Vagina (tissue), 2 donors: ENCODE results near the gene GRN. TPM values are rescaled to one million over a fixed set of nuclear protein-coding genes. Genes with fewer than 3 reads are reported as not detected.

Experiments
- DNase-seq, 2 donors: peaks; one replicate each; pipeline ENCODE4 v3.0.0-alpha.2; 2017; ENCODE audit errors: extremely low spot score in 2 of 2
- H3K27ac ChIP-seq: fragments of 200-600 bp; sonication (generic); one replicate; pipeline ENCODE4 v1.5.1; 2019
- H3K27me3 ChIP-seq: fragments of 200-600 bp; sonication (generic); one replicate; pipeline ENCODE4 v1.5.1; 2019
- H3K36me3 ChIP-seq, 2 donors: fragments of 200-600 bp; sonication (generic); one replicate each; pipeline ENCODE4 v1.5.1; 2017 to 2019
- H3K4me1 ChIP-seq: fragments of 200-600 bp; sonication (generic); one replicate; pipeline ENCODE4 v1.5.1; 2019
- H3K4me3 ChIP-seq, 2 donors: fragments of 200-600 bp; sonication (generic); 1 replicate in 1 of 2; 2 replicates in 1 of 2; pipeline ENCODE4 v1.5.1; 2016 to 2019
- H3K9me3 ChIP-seq: fragments of 200-600 bp; sonication (generic); one replicate; pipeline ENCODE4 v1.5.1; 2019
- CTCF ChIP-seq, 3 experiments: fragments of 450-650 bp in 2 of 3; fragments of 200-600 bp in 1 of 3; sonication (generic) in 1 of 3; IDR thresholded peaks; one replicate each; pipeline ENCODE4 v1.5.1; 2017 to 2019; ENCODE audit warnings: antibody characterized with exemption in 3 of 3, mild to moderate bottlenecking in 2 of 3, moderate library complexity in 2 of 3
- POLR2A ChIP-seq, 2 donors: fragments of 450-650 bp; IDR thresholded peaks; one replicate each; pipeline ENCODE4 v1.6.1; 2017; ENCODE audit warnings: antibody characterized with exemption in 2 of 2, mild to moderate bottlenecking in 2 of 2, moderate library complexity in 2 of 2
- POLR2AphosphoS5 ChIP-seq, 2 donors: sonication (generic); formaldehyde crosslinking; IDR thresholded peaks; one replicate each; pipeline ENCODE4 v1.9.0; 2017; ENCODE audit warnings: antibody characterized with exemption in 2 of 2, mild to moderate bottlenecking in 2 of 2, low read depth in 1 of 2; ENCODE audit not compliant: insufficient read depth in 1 of 2
- intact Hi-C: fragments of 100-400 bp; cut with DNase I; formaldehyde crosslinking; loops from one replicate; pipeline ENCODE4 v1.15.1; 2023
- total RNA-seq: library from RNA; depleted of rRNA; stranded (reverse); fragments of >200 nt; gene quantifications from one replicate; pipeline ENCODE4 v1.2.3, GENCODE V29; 2016

The GRN gene
- total RNA-seq, 1 donor from 2014 or later = 268 TPM

GRCh38 chr17:44353672-44354331 lies 8.7 kb downstream of the GRN start:
- Histone ChIP-seq H3K36me3 (peaks cover 0 to 26% of the 10 kb centered on the region in 2 donors), H3K4me3 (peak overlapping the region; percentile 37 to 65), H3K4me1 (peaks cover 8% of the 10 kb centered on the region), H3K27ac (peak overlapping the region; percentile 73), H3K9me3 (no peaks in the 10 kb centered on the region), H3K27me3 (no peaks in the 10 kb centered on the region)
- no peak for TF ChIP-seq POLR2AphosphoS5 (IDR thresholded peaks at IDR 0.05; ENCODE audit: insufficient read depth in 1 of 2, low read depth in 1 of 2)
- TF ChIP-seq CTCF (IDR thresholded peaks at IDR 0.05) = no peak
- no peak for TF ChIP-seq POLR2A (IDR thresholded peaks at IDR 0.05)
- intact Hi-C loops = no loop called here
- no peak for DNase-seq

DNA sequence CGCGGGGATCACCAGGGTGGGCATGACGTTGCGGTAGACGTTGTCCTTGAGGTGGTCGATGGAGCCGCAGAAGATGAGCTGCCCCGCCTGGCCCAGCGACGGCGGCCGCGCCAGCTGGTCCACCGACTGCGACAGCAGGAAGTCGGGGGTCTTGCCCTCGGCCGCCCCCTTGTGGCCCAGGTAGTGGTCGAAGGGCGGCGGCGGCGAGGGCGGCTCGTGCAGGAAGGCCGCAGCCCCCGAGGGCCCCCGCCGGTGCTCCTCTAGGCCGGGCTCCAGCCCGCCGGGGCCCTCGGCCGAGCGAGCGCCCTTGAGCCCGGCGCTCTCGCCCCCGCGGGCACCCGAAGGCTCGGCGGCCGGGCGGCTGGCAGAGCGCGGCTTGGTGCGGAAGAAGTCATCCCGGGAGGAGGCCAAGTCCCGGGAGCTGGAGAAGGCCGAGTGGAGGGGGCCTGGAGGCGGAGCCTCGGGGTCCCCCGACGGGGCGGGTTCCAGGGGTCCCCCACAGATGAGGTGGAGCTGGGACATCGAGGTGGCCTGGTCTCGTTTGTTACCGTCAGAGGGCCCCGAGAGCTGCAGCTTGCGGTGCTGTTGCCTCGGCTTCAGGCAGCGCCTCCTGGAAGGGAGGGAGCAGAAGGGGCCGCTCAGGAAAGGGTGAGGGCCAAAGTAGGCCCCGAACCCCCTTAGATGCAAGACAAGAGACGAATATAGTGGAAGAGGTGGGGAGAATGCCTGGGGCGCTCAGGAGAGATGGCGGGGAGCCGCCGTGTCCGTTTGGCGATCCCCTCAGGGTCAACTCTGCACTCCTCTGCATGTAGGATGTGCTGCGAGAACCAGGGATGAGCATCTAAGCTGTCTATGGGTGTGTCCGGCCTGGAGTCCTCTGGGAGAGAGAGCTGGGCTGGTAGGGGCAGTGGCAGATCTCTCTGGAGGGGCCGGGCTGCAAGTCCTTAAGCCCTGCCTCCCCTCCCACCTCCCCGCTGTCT lies 9.8 kb downstream of the GRN start:
- Histone ChIP-seq H3K9me3 (no peaks in the 10 kb centered on the region), H3K27me3 (no peaks in the 10 kb centered on the region), H3K36me3 (peaks cover 0 to 26% of the 10 kb centered on the region in 2 donors), H3K27ac (no peak overlapping the region), H3K4me1 (peaks cover under 1% of the 10 kb centered on the region), H3K4me3 (peak overlapping the region in 1 of 2 donors; percentile 65)
- DNase-seq = no peak
- intact Hi-C loops = no loop called here
- TF ChIP-seq POLR2AphosphoS5 (IDR thresholded peaks at IDR 0.05; ENCODE audit: insufficient read depth in 1 of 2, low read depth in 1 of 2) (no peak), CTCF (IDR thresholded peaks at IDR 0.05) (no peak), POLR2A (IDR thresholded peaks at IDR 0.05) (no peak)

- Histone ChIP-seq H3K36me3 (peaks cover 0 to 19% of the 10 kb centered on the region in 2 donors), H3K4me1 (peaks cover 8% of the 10 kb centered on the region), H3K27me3 (no peaks in the 10 kb centered on the region), H3K27ac (no peak overlapping the region), H3K9me3 (no peaks in the 10 kb centered on the region), H3K4me3 (no peak overlapping the region)
- no peak for DNase-seq
- intact Hi-C loops = no loop called here
- no peak for TF ChIP-seq POLR2A (IDR thresholded peaks at IDR 0.05)
- TF ChIP-seq CTCF (IDR thresholded peaks at IDR 0.05) = no peak
Measured at GRCh38 chr17:44355642-44356099, 10.6 kb downstream of the GRN start.

DNA sequence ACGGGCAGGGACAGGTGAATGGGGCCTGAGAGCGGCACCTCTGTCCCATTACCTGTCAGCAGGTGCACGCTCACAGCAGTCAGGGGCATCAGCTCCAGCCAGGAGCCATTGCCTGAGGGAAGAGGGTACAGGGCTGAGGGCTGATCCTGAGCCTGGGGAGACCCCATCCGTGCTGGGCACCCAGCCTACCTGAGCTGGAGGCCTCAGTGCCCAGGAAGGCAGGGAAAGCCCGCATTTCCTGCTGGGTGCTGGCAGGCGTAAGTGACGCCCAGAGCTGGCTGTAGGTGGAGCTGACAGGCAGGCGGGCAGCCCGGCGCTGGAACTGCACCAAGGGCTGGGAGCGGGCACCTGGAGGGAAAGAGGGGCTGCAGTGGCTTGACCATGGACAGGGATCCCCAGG lies 11.1 kb downstream of the GRN start:
- H3K9me3 ChIP-seq = no peaks in the 10 kb centered on the region
- H3K4me3 ChIP-seq = no peak overlapping the region
- H3K27me3 ChIP-seq = no peaks in the 10 kb centered on the region
- peaks cover 12% of the 10 kb centered on the region for H3K4me1 ChIP-seq
- TF ChIP-seq POLR2AphosphoS5 (IDR thresholded peaks at IDR 0.05; ENCODE audit: insufficient read depth in 1 of 2, low read depth in 1 of 2) (no peak), POLR2A (IDR thresholded peaks at IDR 0.05) (no peak), CTCF (IDR thresholded peaks at IDR 0.05) (no peak)
- DNase-seq = no peak
- intact Hi-C loops = no loop called here
- H3K27ac ChIP-seq = no peak overlapping the region
- H3K36me3 ChIP-seq = peaks cover 0 to 16% of the 10 kb centered on the region in 2 donors
